ENCODE results near the gene ZEB2.

Gene ZEB2

GRCh38 chr2:144511226-144511810 is 8.6 kb downstream of the ZEB2 start:
- no peak for TF ChIP-seq POLR2AphosphoS5 (IDR thresholded peaks at IDR 0.05; ENCODE audit: low read depth)
- TF ChIP-seq REST (IDR thresholded peaks at IDR 0.05; ENCODE audit: insufficient replicate concordance, low read depth): no peak
- no peak for TF ChIP-seq CTCF (IDR thresholded peaks at IDR 0.05; ENCODE audit: insufficient read depth, low read length)
- TF ChIP-seq GABPA (IDR thresholded peaks at IDR 0.05; ENCODE audit: low read depth): no peak
- no peak for TF ChIP-seq SPI1 (IDR thresholded peaks at IDR 0.05; ENCODE audit: borderline replicate concordance, low read depth)
- no peak for DNase-seq (ENCODE audit: low read depth in 1 of 2, low spot score in 1 of 2)
- Histone ChIP-seq H3K27me3 (ENCODE audit: insufficient read depth, poor library complexity, severe bottlenecking) (no peaks in the 10 kb centered on the region), H3K27ac (replicated peaks) (peak overlapping the region; percentile 95), H3K4me3 (replicated peaks; ENCODE audit: insufficient read depth, low read length) (peak overlapping the region; percentile 20)

- Histone ChIP-seq H3K4me3 (replicated peaks; ENCODE audit: insufficient read depth, low read length) (peak overlapping the region; percentile 20), H3K27me3 (ENCODE audit: insufficient read depth, poor library complexity, severe bottlenecking) (no peaks in the 10 kb centered on the region), H3K27ac (replicated peaks) (peak overlapping the region; percentile 95)
- peak; percentile 54; the same call in 1 of the 2 replicates for TF ChIP-seq POLR2AphosphoS5 (IDR thresholded peaks at IDR 0.05; ENCODE audit: low read depth)
- no peak for TF ChIP-seq CTCF (IDR thresholded peaks at IDR 0.05; ENCODE audit: insufficient read depth, low read length)
- no peak for TF ChIP-seq GABPA (IDR thresholded peaks at IDR 0.05; ENCODE audit: low read depth)
- no peak for DNase-seq (ENCODE audit: low read depth in 1 of 2, low spot score in 1 of 2)
Measured at GRCh38 chr2:144510294-144510991, 9.5 kb downstream of the ZEB2 start.

- TF ChIP-seq REST (IDR thresholded peaks at IDR 0.05; ENCODE audit: insufficient replicate concordance, low read depth) (no peak), SPI1 (IDR thresholded peaks at IDR 0.05; ENCODE audit: borderline replicate concordance, low read depth) (no peak), POLR2AphosphoS5 (IDR thresholded peaks at IDR 0.05; ENCODE audit: low read depth) (no peak), CTCF (IDR thresholded peaks at IDR 0.05; ENCODE audit: insufficient read depth, low read length) (no peak), GABPA (IDR thresholded peaks at IDR 0.05; ENCODE audit: low read depth) (no peak)
- H3K27ac ChIP-seq (replicated peaks): peak overlapping the region; percentile 95
- no peak overlapping the region for H3K4me3 ChIP-seq (replicated peaks; ENCODE audit: insufficient read depth, low read length)
- DNase-seq (ENCODE audit: low read depth in 1 of 2, low spot score in 1 of 2): no peak
- no peaks in the 10 kb centered on the region for H3K27me3 ChIP-seq (ENCODE audit: insufficient read depth, poor library complexity, severe bottlenecking)
Measured at GRCh38 chr2:144509879-144510221, 10.1 kb downstream of the ZEB2 start.

All from HL-60 (cell line).